GM12892 (cell line): ENCODE results near the gene LIFR.

ENCODE experiments used
- DNase-seq: peaks from one replicate; pipeline ENCODE4 v3.0.0; 2011; ENCODE audit not compliant: insufficient read length
- FAIRE-seq: peaks from 2 replicates; lab custom pipeline; 2011; peaks lifted over from hg19 to GRCh38; lab: Jason Lieb, UNC
- POLR2A ChIP-seq: IDR thresholded peaks from 2 replicates; pipeline ENCODE4 v1.6.1; 2011; ENCODE audit warnings: low read depth, low read length, control low read depth
- POLR2AphosphoS5 ChIP-seq: IDR thresholded peaks from 2 replicates; pipeline ENCODE4 v1.6.1; 2011; ENCODE audit warnings: low read depth, low read length, control low read depth
- TAF1 ChIP-seq: IDR thresholded peaks from 2 replicates; pipeline ENCODE4 v1.6.1; 2011; ENCODE audit warnings: low read depth, mild to moderate bottlenecking, control low read depth, low read length, borderline replicate concordance

The LIFR gene

GRCh38 chr5:38543074-38543473 lies 13.4 kb downstream of the LIFR start:
- FAIRE-seq, result no peak
- TF ChIP-seq POLR2AphosphoS5, result no peak
- TF ChIP-seq POLR2A, result no peak
- no peak for TF ChIP-seq TAF1
- DNase-seq, result no peak

- no peak for FAIRE-seq
- no peak for TF ChIP-seq POLR2A
- TF ChIP-seq POLR2AphosphoS5, result no peak
- no peak for TF ChIP-seq TAF1
- DNase-seq, result no peak
Measured at GRCh38 chr5:38541174-38541725, 15.2 kb downstream of the LIFR start.

- DNase-seq (no peak), FAIRE-seq (no peak)
- TF ChIP-seq POLR2A (no peak), TAF1 (no peak), POLR2AphosphoS5 (no peak)
Measured at GRCh38 chr5:38540314-38540713, 16.1 kb downstream of the LIFR start.

GRCh38 chr5:38538161-38538560 lies 18.3 kb downstream of the LIFR start:
- no peak for TF ChIP-seq POLR2AphosphoS5
- TF ChIP-seq TAF1, result no peak
- TF ChIP-seq POLR2A, result no peak
- FAIRE-seq, result no peak

GRCh38 chr5:38537505-38537904 lies 18.9 kb downstream of the LIFR start:
- no peak for FAIRE-seq
- no peak for DNase-seq
- TF ChIP-seq POLR2AphosphoS5 (no peak), TAF1 (no peak), POLR2A (no peak)

More at GRCh38 chr5:38538161-38538560, 18.3 kb downstream of the LIFR start:
- no peak for DNase-seq

- TF ChIP-seq TAF1, result no peak
- no peak for FAIRE-seq
- no peak for DNase-seq
Measured at GRCh38 chr5:38536968-38537367, 19.5 kb downstream of the LIFR start.

GRCh38 chr5:38535845-38536244 lies 20.6 kb downstream of the LIFR start:
- TF ChIP-seq POLR2AphosphoS5, result no peak
- no peak for TF ChIP-seq POLR2A
- TF ChIP-seq TAF1, result no peak
- FAIRE-seq (no peak), DNase-seq (no peak)

GRCh38 chr5:38535248-38535750 lies 21.1 kb downstream of the LIFR start:
- FAIRE-seq (no peak), DNase-seq (no peak)
- TF ChIP-seq POLR2A, result no peak
- TF ChIP-seq POLR2AphosphoS5, result no peak
- TF ChIP-seq TAF1, result no peak

GRCh38 chr5:38534156-38534453 lies 22.3 kb downstream of the LIFR start:
- no peak for DNase-seq
- no peak for FAIRE-seq
- TF ChIP-seq TAF1 (no peak), POLR2AphosphoS5 (no peak), POLR2A (no peak)

GRCh38 chr5:38533286-38534155 lies 22.9 kb downstream of the LIFR start:
- FAIRE-seq, result no peak
- no peak for DNase-seq
- TF ChIP-seq POLR2A, result no peak

GRCh38 chr5:38532165-38532669 lies 24.2 kb downstream of the LIFR start:
- FAIRE-seq, result no peak
- TF ChIP-seq POLR2A, result no peak
- TF ChIP-seq TAF1, result no peak
- TF ChIP-seq POLR2AphosphoS5, result no peak
- DNase-seq, result no peak

GRCh38 chr5:38531518-38531917 lies 24.9 kb downstream of the LIFR start:
- no peak for TF ChIP-seq POLR2A
- DNase-seq (no peak), FAIRE-seq (no peak)
